Measurements from ENCODE around the gene PPM1G.

The PPM1G gene

DNA sequence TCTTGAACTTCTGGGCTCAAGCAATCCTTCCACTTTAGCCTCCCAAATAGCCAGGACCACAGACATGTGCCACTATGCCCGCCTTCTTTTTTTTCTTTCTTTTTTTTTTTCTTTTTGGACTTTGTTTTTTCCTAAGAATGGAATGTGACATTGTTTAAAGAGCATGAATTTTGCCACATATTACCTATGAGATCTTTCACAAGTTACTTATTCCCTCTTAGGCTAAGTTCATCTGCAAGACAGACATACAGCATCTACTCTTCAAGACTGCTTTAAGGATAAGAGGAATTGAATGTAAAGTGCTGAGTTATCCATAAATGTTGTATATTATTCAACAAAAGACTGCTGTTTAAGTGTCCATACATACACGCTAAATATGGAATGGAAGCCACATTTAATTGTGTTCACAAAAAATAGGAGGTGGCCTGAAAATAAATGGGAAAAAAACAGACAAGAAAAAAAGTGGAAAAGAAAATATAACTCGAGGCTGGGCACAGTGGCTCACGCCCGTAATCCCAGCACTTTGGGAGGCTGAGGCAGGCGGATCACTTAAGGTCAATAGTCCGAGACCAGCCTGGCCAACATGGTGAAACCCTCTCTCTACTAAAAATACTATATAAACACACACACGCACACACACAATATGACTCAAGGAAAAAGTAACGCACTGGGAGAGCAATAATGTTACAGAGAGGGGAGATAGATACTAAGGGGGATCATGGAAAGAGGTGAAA, 3.2 kb upstream of the PPM1G start:
- DNase-seq, result no peak

DNA sequence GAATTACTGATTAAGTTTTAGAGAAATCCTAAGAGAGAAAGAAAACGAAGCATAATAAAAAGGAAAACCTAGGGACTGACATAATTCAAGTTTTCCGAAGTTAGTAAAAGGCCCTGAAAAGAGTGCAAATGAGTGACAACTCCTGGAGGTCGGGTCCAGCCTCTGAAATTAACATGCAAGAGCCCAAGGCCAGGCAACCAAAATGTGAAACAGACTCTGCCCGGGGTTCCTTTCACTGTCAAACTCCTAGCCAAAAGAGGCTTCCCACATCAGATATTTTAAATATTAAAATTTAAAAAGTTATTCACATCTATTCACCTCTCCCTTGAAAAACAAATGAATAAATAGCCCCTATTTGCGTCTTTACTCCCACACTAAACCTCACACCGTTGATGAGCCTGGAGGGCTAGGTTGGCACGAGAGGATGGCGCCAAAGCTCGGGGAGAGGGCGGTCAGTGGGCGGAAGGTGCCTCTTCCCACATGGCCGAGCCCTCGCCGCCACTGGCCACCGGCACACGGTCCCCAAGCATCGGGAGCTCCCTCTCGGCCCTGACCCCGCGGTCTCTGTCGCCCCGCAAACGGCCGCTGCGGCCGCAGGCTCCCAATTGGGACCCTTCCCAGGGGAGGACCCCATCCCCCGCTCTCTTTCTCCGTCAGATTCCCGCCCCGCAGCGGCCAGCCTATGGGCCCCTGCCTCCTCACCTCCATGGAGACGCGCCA, 630 bp downstream of the PPM1G start:
- no peak for DNase-seq

- DNase-seq, result no peak
These were observed 1.4 kb downstream of the PPM1G start for GRCh38 chr2:27407798-27408491.

DNA sequence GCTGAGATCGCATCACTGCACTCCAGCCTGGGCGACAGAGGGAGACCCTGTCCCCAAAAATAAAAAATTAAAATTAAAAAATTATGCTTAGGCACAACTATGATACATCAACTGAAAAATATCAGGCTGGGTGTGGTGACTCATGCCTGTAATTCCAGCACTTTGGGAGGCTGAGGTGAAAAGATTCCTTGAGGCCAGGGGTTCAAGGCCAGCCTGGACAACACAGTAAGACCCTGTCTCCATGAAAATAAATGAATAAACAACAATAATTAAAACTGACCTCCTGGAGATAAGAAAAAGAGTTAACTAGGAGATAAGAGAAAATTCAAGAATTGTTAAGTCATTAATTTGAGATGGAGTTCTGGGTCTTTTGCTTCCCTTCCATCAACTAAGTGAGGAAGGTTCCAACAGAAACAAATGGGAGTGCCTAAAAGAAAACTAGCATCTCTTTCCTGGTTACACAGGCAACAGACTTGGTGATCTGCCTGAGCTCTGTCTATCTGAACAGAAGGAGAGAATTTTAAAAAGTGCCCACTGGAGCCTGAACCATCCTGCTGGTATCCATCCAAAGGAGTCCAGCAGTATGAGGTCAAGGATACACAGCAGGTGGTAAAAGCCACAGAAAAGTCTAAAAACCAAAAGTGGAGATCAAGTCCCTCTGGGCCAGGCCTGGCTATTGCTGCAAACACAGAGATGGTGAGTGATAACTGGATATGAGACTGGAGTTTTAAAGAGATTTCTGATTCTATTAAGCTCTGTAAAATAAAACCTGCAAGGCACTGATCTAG, 8.8 kb downstream of the PPM1G start:
- no peak for DNase-seq

- DNase-seq, result no peak
These were observed 10.4 kb downstream of the PPM1G start for GRCh38 chr2:27398962-27399361.

DNA sequence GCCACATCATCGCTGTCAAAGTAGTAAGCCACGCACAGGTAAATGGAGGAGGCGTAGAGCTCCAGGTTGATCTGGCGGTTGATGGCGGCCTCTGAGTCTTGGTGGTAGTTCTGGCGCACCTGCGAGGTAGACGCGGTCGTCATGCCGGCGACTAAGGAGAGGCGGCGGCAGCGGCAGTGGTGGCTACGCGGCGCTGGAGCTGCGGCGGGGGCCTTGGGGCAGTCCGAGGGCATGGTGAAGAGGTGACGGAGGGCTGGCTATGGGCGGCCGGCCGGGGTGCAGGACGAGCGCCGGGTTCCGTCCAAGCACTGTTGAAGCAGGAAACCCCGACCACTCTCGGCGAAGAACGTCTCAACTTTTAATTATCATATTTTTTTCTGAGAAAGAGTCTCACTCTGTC, 16.2 kb downstream of the PPM1G start:
- DNase-seq, result no peak

- DNase-seq, result no peak
These were observed 18.3 kb downstream of the PPM1G start for GRCh38 chr2:27390822-27391679.

- no peak for DNase-seq
These were observed 27.7 kb downstream of the PPM1G start for GRCh38 chr2:27381577-27382181.

GRCh38 chr2:27380626-27381545, 28.5 kb downstream of the PPM1G start, which contains the start of gene ZNF513:
Gene ZNF513 (minus strand): TSS chr2:27380734. CDS start chr2:27380526, 208 bp downstream.
- peak; percentile 93 for DNase-seq

DNA sequence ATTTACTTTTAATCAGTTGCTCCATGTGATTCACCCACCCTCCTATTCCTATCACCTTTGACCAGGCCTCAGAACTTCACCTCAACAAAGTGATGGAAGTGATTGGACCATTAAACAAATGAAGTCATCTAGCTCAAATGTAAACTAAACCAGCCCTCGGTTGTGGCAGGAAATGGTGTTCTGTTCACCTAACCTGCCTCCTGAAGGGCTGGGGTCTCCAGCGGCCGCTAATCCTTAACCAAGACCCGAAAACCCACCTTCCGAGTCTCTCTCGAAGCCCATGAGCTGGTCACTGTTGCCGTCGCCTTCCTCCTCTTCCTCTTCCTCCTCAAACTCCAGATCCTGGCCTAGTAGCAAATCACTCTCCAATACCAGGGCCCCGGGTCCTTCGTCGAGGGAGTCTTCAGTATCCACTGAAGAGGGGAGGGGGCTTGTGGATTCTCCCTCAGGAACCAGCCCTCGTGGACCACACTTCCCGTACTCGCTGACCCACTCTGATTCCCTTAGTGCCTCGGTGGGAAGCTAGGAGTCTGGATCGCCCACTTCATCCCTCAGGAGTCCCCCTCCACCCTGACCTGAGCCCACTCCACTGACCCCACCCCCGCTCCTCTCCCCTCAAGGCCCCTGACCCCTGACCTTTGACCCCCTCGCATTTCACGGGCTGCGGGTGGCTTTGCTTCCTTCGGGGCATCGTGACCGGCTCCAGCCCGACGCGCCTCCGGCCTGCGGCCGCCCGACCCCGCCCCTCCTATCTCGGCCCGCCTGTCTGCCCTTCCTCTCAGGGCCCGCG, 29.4 kb downstream of the PPM1G start:
- peak; percentile 64 for DNase-seq

- no peak for DNase-seq
These were observed 30.0 kb downstream of the PPM1G start for GRCh38 chr2:27379383-27379835.

- DNase-seq, result no peak
These were observed 30.5 kb downstream of the PPM1G start for GRCh38 chr2:27378809-27379290.

DNA sequence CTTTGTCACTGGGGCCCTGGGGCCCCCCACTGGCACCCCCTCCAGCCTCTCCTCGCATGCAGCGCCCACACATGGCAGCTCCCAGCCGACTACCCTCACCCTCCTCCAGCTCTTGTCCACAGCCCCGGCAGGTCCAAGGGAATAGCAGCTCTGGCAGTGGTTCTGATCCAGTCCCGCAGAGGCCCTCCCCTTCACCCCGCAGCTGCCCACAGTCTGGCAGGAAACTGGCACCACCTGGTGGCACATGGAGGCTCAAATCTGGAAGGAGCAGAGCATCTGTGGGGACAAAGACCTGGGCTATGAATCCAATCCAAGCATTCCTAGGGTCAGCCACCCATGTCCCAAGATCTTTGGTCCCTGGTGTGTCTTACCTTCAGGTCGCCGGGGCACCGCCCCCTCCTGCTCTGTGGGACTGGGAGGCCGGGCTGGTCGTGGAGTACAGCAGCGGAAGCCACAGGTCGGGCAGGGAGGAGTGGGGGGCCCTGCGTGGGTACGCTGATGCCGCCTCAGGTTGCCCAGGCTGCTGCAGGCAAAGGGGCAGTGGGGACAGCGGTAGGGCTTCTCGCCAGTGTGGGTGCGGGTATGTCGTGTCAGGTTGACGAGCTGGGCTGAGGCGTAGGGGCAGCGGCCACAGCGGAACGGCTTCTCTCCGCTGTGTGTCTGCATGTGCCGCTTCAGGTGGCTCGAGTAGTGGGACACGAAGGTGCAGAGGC, 31.1 kb downstream of the PPM1G start:
- DNase-seq, result no peak

DNA sequence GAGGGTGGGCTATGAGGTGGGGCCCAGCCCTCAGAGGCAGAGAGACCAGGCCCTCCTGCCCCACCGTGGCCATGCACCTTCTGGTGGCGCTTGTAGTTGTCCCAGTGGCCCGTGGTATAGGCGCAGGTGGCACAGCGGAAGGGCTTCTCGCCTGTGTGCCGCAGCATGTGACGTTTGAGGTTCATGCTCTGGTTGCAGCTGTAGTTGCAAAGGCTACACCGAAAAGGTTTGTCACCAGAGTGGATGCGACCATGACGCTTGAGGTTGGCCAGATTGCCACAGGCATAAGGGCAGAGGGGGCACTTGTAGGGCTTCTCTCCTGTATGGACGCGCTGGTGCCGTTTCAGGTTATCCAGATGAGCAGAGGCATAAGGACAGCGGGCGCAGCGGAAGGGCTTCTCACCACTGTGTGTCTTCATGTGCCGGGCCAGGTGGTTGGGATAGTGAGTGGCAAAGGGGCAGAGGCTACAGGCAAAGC, 31.7 kb downstream of the PPM1G start:
- DNase-seq, result no peak

- DNase-seq, result no peak
These were observed 32.3 kb downstream of the PPM1G start for GRCh38 chr2:27376866-27377617.

DNA sequence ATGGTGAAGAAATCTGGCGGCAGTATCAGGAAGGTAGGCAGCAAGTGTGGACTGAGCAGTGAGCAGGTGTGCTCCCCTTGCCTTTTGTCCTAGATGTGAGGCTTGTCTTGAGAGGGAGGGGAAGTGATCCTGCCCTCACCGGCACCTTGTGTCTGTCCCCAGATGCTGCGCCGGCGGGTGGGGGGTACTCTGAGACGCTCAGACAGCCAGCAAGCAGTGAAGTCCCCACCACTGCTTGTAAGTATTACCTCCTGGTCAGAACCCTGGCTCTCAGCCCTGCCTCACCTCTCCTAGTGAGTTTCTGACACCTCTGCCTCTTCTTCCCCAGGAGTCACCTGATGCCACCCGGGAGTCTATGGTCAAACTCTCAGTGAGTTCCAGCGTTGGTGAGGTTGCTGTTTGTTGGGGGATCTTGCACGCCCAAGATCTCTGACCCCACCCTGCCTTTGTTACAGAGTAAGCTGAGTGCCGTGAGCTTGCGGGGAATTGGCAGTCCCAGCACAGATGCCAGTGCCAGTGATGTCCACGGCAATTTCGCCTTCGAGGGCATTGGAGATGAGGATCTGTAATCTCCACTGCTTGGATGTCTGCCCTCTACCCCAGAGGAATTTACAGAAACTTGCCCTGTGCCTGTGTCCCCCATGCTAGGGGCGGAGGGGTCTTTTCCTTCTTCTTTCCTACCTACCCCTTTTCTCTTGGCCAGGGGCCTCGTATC, 33.1 kb downstream of the PPM1G start:
- no peak for DNase-seq

Measured in CD4-positive, alpha-beta T cell treated with Interleukin-17A for 4 hours (primary cell).